PFSK-1 (cell line): ENCODE results near the gene PLAGL2.

Experiments
- POLR2AphosphoS5 ChIP-seq: IDR thresholded peaks from 2 replicates; pipeline ENCODE4 v1.6.1; 2012; ENCODE audit warnings: low read depth, mild to moderate bottlenecking, control low read depth, low read length, moderate library complexity
- TAF1 ChIP-seq: IDR thresholded peaks from 2 replicates; pipeline ENCODE4 v1.6.1; 2012; ENCODE audit warnings: low read length, control low read depth, borderline replicate concordance; ENCODE audit not compliant: insufficient read depth
- TF ChIP-seq, protein P1 (sequence below), 2 experiments: IDR thresholded peaks; 2 replicates each; pipeline versions ENCODE4 v1.6.1 to v1.8.0; 2011 to 2012; ENCODE audit warnings: low read depth in 2 of 2, low read length in 2 of 2, control low read depth in 1 of 2, inconsistent platforms in 1 of 2, mild to moderate bottlenecking in 1 of 2, moderate library complexity in 1 of 2; ENCODE audit not compliant: insufficient read depth in 1 of 2

DNA sequence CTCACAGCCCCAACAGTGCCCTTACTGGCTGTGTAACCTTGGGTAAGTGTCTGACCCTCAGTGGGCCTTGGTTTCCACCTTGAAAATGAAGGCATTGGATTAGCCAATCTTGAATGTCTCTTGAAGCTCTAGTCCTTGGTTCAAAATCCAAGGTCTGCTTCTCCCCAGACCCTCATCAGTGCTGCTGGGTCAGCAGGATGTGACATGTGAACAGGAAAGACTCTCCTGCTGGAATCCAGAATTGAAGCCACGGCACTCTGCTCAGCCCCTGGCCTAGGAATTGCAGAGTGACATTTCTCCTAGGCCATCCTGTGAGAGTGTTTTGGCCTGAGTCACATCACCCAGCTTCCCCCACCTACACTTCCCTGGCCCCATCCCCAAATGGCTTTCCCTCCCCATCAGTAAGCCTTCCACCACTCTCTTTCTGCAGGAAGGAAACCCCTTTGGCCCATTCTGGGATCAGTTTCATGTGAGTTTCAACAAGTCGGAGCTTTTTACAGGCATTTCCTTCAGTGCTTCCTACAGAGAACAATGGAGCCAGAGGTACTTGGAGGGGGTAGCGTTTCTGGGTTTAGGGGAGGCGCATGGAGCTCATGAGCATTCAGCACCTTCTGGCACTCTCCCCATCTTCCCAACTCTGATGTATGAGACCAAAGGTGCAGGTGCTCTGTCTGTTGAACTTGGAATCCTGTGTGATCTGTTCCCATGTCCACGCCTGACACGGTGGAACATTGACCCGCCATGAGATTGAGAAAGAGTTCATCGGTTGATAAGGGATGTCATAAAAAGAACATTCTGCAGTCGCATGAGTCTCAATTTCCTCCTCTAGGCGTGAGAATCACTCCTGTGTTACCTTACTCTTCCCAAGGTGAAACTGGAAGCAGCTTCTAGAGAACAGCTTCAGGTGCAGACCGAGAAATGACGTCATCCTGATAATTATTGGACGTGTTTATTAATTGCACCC, 8.9 kb upstream of the PLAGL2 start:
- TF ChIP-seq, protein P1, sequence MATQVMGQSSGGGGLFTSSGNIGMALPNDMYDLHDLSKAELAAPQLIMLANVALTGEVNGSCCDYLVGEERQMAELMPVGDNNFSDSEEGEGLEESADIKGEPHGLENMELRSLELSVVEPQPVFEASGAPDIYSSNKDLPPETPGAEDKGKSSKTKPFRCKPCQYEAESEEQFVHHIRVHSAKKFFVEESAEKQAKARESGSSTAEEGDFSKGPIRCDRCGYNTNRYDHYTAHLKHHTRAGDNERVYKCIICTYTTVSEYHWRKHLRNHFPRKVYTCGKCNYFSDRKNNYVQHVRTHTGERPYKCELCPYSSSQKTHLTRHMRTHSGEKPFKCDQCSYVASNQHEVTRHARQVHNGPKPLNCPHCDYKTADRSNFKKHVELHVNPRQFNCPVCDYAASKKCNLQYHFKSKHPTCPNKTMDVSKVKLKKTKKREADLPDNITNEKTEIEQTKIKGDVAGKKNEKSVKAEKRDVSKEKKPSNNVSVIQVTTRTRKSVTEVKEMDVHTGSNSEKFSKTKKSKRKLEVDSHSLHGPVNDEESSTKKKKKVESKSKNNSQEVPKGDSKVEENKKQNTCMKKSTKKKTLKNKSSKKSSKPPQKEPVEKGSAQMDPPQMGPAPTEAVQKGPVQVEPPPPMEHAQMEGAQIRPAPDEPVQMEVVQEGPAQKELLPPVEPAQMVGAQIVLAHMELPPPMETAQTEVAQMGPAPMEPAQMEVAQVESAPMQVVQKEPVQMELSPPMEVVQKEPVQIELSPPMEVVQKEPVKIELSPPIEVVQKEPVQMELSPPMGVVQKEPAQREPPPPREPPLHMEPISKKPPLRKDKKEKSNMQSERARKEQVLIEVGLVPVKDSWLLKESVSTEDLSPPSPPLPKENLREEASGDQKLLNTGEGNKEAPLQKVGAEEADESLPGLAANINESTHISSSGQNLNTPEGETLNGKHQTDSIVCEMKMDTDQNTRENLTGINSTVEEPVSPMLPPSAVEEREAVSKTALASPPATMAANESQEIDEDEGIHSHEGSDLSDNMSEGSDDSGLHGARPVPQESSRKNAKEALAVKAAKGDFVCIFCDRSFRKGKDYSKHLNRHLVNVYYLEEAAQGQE (IDR thresholded peaks at IDR 0.05; ENCODE audit: insufficient read depth in 1 of 2, low read depth in 2 of 2, low read length in 2 of 2) = no peak
- TF ChIP-seq POLR2AphosphoS5 (no peak), TAF1 (no peak)
